Uterus (tissue), 4 donors: ENCODE data around the gene RFX4. TPM values are rescaled to one million over a fixed set of nuclear protein-coding genes. Genes with fewer than 3 reads are reported as not detected.

Source experiments
- DNase-seq, 2 donors: peaks; one replicate each; pipeline ENCODE4 v3.0.0-alpha.2; 2019 to 2020
- H3K27ac ChIP-seq, 2 donors: fragments of 200-600 bp; sonication (generic); 1 replicate in 1 of 2; 2 replicates in 1 of 2; pipeline ENCODE4 v1.5.1; 2016 to 2018
- H3K27me3 ChIP-seq, 2 donors: fragments of 200-600 bp; sonication (generic); one replicate each; pipeline ENCODE4 v1.5.1; 2018 to 2019; ENCODE audit warnings: control low read depth in 1 of 2
- H3K36me3 ChIP-seq, 2 donors: fragments of 200-600 bp; sonication (generic); one replicate each; pipeline ENCODE4 v1.5.1; 2019; ENCODE audit warnings: control low read depth in 1 of 2
- H3K4me1 ChIP-seq, 2 donors: fragments of 200-600 bp; sonication (generic); one replicate each; pipeline ENCODE4 v1.5.1; 2018 to 2019; ENCODE audit warnings: control low read depth in 1 of 2
- H3K4me3 ChIP-seq, 2 donors: fragments of 200-600 bp; sonication (generic); 1 replicate in 1 of 2; 2 replicates in 1 of 2; pipeline ENCODE4 v1.5.1; 2018 to 2019; ENCODE audit warnings: mild to moderate bottlenecking in 1 of 2
- H3K9me3 ChIP-seq, 2 donors: fragments of 200-600 bp; sonication (generic); one replicate each; pipeline ENCODE4 v1.5.1; 2019; ENCODE audit warnings: control low read depth in 1 of 2
- CTCF ChIP-seq, 4 experiments: fragments of 200-600 bp in 2 of 4; fragments of 450-650 bp in 2 of 4; sonication (generic) in 2 of 4; IDR thresholded peaks; one replicate each; pipeline ENCODE4 v1.5.1; 2016 to 2019; ENCODE audit warnings: antibody characterized with exemption in 4 of 4, mild to moderate bottlenecking in 2 of 4, moderate library complexity in 1 of 4
- POLR2A ChIP-seq, 2 donors: fragments of 450-650 bp; IDR thresholded peaks; one replicate each; pipeline ENCODE4 v1.6.1; 2016; ENCODE audit warnings: antibody characterized with exemption in 2 of 2, mild to moderate bottlenecking in 1 of 2, moderate library complexity in 1 of 2
- intact Hi-C: fragments of 100-400 bp; cut with DNase I; formaldehyde crosslinking; loops from one replicate; pipeline ENCODE4 v1.15.1; 2023; ENCODE audit warnings: low total_unique reads
- total RNA-seq, 4 donors: library from RNA; depleted of rRNA in 3 of 4; stranded (reverse); fragments of >200 nt in 3 of 4; gene quantifications; one replicate each; pipeline versions ENCODE4 v1.1.0 to v1.2.4, GENCODE V29; 2014 to 2023
- donor health status: DM: yes; HTN: yes; CAD: no.

Gene RFX4
- total RNA-seq, 4 donors from 2014 or later, result not detected

- DNase-seq, result no peak
- intact Hi-C loops, result no loop called here
- Histone ChIP-seq H3K4me1 (no peaks in the 10 kb centered on the region), H3K36me3 (no peaks in the 10 kb centered on the region), H3K4me3 (no peak overlapping the region), H3K27me3 (no peaks in the 10 kb centered on the region), H3K9me3 (no peaks in the 10 kb centered on the region), H3K27ac (no peak overlapping the region)
- TF ChIP-seq CTCF (IDR thresholded peaks at IDR 0.05) (no peak), POLR2A (IDR thresholded peaks at IDR 0.05) (no peak)
Measured at GRCh38 chr12:106717673-106718072, 134.9 kb downstream of the RFX4 start.

GRCh38 chr12:106719879-106720278 is 137.1 kb downstream of the RFX4 start:
- no peak overlapping the region for H3K4me3 ChIP-seq
- intact Hi-C loops, result no loop called here
- no peaks in the 10 kb centered on the region for H3K9me3 ChIP-seq
- DNase-seq, result no peak
- no peak overlapping the region for H3K27ac ChIP-seq
- no peaks in the 10 kb centered on the region for H3K4me1 ChIP-seq
- no peak for TF ChIP-seq CTCF (IDR thresholded peaks at IDR 0.05)
- no peaks in the 10 kb centered on the region for H3K36me3 ChIP-seq
- no peaks in the 10 kb centered on the region for H3K27me3 ChIP-seq

GRCh38 chr12:106720696-106721095 is 137.9 kb downstream of the RFX4 start:
- intact Hi-C loops, result no loop called here
- DNase-seq, result no peak
- no peak for TF ChIP-seq CTCF (IDR thresholded peaks at IDR 0.05)
- TF ChIP-seq POLR2A (IDR thresholded peaks at IDR 0.05), result no peak
- Histone ChIP-seq H3K4me3 (no peak overlapping the region), H3K36me3 (no peaks in the 10 kb centered on the region), H3K27ac (no peak overlapping the region), H3K9me3 (no peaks in the 10 kb centered on the region), H3K27me3 (no peaks in the 10 kb centered on the region), H3K4me1 (no peaks in the 10 kb centered on the region)

GRCh38 chr12:106721915-106722314 is 139.1 kb downstream of the RFX4 start:
- no peak for DNase-seq
- H3K4me1 ChIP-seq, result no peaks in the 10 kb centered on the region
- no peak overlapping the region for H3K27ac ChIP-seq
- H3K27me3 ChIP-seq, result no peaks in the 10 kb centered on the region
- no peaks in the 10 kb centered on the region for H3K36me3 ChIP-seq
- no peak overlapping the region for H3K4me3 ChIP-seq
- TF ChIP-seq POLR2A (IDR thresholded peaks at IDR 0.05), result no peak
- no peak for TF ChIP-seq CTCF (IDR thresholded peaks at IDR 0.05)
- no peaks in the 10 kb centered on the region for H3K9me3 ChIP-seq
- intact Hi-C loops, result no loop called here

- Histone ChIP-seq H3K27ac (no peak overlapping the region), H3K4me1 (no peaks in the 10 kb centered on the region), H3K36me3 (no peaks in the 10 kb centered on the region), H3K27me3 (no peaks in the 10 kb centered on the region), H3K4me3 (no peak overlapping the region), H3K9me3 (no peaks in the 10 kb centered on the region)
- no peak for TF ChIP-seq CTCF (IDR thresholded peaks at IDR 0.05)
- no peak for TF ChIP-seq POLR2A (IDR thresholded peaks at IDR 0.05)
- no peak for DNase-seq
- intact Hi-C loops, result no loop called here
Measured at GRCh38 chr12:106722837-106723236, 140.0 kb downstream of the RFX4 start.
